SJSA1 (cell line): ENCODE results near the gene LTO1. TPM values are rescaled to one million over a fixed set of nuclear protein-coding genes. Genes with fewer than 3 reads are reported as not detected.

Source experiments
- DNase-seq, 2 experiments: peaks; one replicate each; pipeline ENCODE4 v3.0.0-alpha.2; 2015 to 2020; ENCODE audit warnings: low spot score in 2 of 2, low read depth in 1 of 2
- H3K27ac ChIP-seq: fragments of 250-450 bp; sonication (Bioruptor Pico); 2 replicates; pipeline ENCODE4 v1.5.1; 2020; ENCODE audit warnings: mild to moderate bottlenecking, moderate library complexity
- H3K27me3 ChIP-seq: fragments of 250-450 bp; sonication (Bioruptor Pico); replicated peaks from 2 replicates; pipeline ENCODE4 v1.5.1; 2020; ENCODE audit warnings: mild to moderate bottlenecking, moderate library complexity
- H3K36me3 ChIP-seq: fragments of 250-450 bp; sonication (Bioruptor Pico); 2 replicates; pipeline ENCODE4 v1.5.1; 2020; ENCODE audit warnings: mild to moderate bottlenecking
- H3K4me1 ChIP-seq: fragments of 250-450 bp; sonication (Bioruptor Pico); replicated peaks from 2 replicates; pipeline ENCODE4 v1.6.1; 2021; ENCODE audit warnings: mild to moderate bottlenecking
- H3K4me3 ChIP-seq: fragments of 250-450 bp; sonication (Bioruptor Pico); 2 replicates; pipeline ENCODE4 v1.5.1; 2020; ENCODE audit warnings: mild to moderate bottlenecking
- H3K9me3 ChIP-seq: fragments of 250-450 bp; sonication (Bioruptor Pico); replicated peaks from 2 replicates; pipeline ENCODE4 v1.5.1; 2020; ENCODE audit warnings: mild to moderate bottlenecking
- total RNA-seq: library from RNA; depleted of rRNA; stranded (reverse); fragments of >200 nt; shearing (Covaris generic); gene quantifications from 2 replicates; pipeline ENCODE4 v1.2.3, GENCODE V29; 2014

LTO1 gene
- total RNA-seq, 1 experiment from 2014 or later, result 54.7 TPM

DNA sequence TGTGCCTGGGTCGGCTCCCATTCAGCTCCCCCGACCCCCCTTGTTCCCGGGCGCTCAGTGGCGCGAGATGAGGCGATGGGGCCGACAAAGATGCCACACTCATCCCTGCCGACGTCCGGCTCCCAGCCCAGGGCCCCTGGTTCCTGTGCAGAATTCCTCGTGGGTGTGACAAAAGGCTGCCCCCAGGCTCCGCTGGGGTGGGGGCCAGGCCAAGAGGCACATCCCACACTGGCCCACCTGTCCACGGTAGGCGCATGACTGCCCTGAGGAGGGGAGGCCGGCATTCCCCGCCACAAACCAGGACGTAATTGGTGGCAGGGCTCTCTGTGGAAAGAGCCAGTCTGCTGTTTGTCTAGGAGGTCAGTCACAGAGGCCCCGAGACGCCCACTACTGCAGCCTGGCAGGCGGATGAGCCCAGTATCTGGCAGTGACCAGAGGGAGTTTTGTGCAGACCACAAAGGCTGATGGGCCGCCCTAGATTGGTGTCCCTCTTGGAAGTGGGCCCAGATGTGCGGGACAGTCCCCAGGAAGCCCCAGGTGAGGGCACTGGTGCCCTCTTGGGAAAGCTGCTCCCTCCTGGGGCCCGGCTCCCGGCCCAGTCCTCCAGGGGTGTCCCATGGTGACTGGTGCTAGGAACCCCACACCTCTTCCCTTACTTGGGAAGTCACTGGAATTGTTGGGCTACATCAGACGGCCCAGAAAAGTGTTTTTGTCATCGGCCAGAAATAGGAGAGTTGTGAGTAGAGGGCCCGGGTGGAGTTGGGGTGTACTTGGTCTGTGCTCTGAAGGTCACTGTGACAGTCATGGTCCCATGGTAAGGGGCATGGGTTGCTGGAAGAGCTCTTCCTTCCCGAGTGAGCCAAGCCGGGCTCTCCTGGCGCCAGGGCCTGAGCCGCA, 28.4 kb downstream of the LTO1 start:
- H3K9me3 ChIP-seq, result no peaks in the 10 kb centered on the region
- no peak overlapping the region for H3K4me3 ChIP-seq
- no peak overlapping the region for H3K27ac ChIP-seq
- DNase-seq, result peak in 1 of 2 experiments; percentile 29
- H3K36me3 ChIP-seq, result peaks cover 99% of the 10 kb centered on the region
- H3K4me1 ChIP-seq, result peaks cover 68% of the 10 kb centered on the region
- no peaks in the 10 kb centered on the region for H3K27me3 ChIP-seq

DNA sequence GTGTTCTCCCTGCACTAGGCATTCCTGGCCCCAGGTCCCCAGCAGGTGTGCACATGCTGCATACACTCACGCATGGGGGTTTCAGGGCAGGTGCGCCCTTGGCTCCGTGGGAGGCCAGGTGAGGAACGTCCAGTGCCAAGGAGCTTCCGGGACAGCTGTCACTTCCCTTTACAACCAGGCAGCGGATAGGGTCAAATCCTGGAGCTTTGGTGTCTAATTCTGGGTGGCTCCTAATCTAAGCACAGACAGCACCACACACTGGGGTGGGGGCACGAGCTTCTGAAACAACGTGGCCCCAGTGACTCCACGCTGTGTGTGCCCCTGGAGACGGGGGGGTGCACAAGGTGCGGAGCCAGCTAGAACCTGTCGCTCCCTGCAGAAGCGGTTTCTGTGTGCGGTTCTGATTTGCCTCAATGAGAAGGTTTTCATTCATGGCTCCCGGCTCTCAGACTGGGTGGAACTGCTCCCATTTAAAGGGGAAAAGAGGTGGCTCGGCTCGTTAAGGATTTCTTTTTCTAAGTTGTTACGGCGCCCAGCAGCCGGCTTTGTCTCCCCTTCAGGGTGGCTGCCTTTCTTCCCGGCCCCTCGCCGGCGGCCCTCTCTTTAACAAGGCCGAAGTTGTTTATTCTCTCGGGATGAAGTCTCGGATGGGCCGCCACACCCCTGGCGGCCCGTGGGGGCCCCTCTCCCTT, 29.2 kb downstream of the LTO1 start:
- H3K4me1 ChIP-seq, result peaks cover 71% of the 10 kb centered on the region
- no peak for DNase-seq
- H3K27me3 ChIP-seq, result no peaks in the 10 kb centered on the region
- no peak overlapping the region for H3K27ac ChIP-seq
- H3K4me3 ChIP-seq, result no peak overlapping the region
- H3K36me3 ChIP-seq, result peaks cover 96% of the 10 kb centered on the region
- no peaks in the 10 kb centered on the region for H3K9me3 ChIP-seq

DNA sequence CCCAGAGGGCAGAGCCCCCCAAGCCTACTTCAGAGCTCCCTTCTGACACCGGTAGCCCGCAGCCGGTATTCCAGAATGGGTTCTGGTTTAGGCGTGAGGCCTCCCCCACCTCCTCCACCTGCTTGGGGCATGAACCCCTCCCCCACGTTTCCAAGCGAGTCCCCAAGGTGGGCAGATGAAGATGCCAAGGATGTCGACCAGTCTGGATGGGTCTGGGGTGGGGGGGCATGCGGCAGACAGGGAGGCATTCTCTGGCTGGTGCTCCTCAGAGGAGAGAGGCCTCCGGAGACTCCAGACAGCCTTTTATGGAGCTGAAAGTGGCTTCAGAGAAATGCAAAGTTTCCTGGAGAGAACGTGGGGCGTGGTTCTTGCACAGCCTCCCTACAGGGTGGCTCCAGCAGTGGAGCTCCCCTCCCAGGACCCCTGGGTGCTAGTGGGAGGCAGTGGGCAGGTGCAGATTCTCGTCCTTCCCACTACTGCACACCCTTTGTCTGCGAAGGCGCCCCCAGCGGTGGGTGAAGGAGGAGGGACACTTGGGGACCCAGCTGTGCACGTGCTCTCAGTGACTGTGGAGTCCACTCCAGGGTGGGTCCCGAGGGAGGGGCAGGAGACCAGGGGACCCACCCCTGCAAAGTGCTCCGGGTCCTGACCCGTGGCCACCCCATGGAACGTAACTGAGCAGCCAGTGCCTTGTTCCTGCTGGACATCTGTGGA, 30.0 kb downstream of the LTO1 start:
- no peaks in the 10 kb centered on the region for H3K27me3 ChIP-seq
- H3K9me3 ChIP-seq, result no peaks in the 10 kb centered on the region
- DNase-seq, result peak in 1 of 2 experiments; percentile 24
- peaks cover 88% of the 10 kb centered on the region for H3K36me3 ChIP-seq
- H3K4me3 ChIP-seq, result no peak overlapping the region; the same call in 1 of the 2 replicates
- H3K4me1 ChIP-seq, result peaks cover 78% of the 10 kb centered on the region
- H3K27ac ChIP-seq, result no peak overlapping the region

DNA sequence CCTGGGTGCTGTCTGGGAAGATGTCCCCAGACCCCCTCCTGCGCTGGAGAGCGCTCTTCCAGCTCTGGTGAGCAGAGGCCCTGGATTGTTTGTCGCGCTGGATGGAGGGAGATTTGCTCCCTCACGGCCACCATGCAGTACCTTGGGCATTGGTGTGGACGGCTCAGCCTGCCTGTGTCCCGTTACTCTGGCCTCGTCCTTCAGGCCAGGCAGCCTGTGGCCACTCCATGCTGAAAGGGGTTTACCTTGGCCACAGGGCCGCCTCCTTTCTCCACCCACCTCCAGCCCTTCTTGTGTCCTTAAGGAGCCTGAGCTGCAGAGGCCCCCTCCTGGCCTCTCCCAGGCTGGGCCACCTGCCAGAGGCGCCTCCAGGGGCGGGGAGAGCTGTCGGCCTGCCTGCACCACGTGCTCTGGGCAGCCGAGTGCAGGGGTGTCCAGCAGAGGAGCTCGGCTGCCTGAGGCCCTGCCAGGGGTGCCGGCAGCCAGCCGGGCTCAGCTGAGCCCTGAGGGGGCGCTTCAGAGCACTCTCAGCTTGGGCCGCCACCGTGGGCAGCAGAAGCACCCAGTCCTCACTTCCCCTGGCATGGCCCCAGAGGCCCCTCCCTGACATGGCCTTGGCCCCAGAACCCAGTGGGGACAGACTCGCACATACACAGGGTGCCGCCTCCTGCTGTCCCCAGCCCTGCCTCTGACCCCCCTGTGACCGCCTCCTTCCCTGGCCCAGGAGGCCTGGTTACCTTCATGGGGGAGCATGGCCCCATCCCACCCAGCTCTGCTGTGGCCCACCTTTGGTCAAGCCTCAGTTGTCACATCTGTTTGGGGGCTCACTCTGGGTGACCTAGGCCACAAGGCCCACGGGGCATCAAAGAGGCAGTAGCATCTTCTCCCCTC, 30.8 kb downstream of the LTO1 start:
- H3K36me3 ChIP-seq, result peaks cover 80% of the 10 kb centered on the region
- H3K27ac ChIP-seq, result no peak overlapping the region
- no peaks in the 10 kb centered on the region for H3K27me3 ChIP-seq
- no peaks in the 10 kb centered on the region for H3K9me3 ChIP-seq
- peaks cover 75% of the 10 kb centered on the region for H3K4me1 ChIP-seq
- peak; percentile 61 to 78 for DNase-seq
- H3K4me3 ChIP-seq, result peak overlapping the region; percentile 95

DNA sequence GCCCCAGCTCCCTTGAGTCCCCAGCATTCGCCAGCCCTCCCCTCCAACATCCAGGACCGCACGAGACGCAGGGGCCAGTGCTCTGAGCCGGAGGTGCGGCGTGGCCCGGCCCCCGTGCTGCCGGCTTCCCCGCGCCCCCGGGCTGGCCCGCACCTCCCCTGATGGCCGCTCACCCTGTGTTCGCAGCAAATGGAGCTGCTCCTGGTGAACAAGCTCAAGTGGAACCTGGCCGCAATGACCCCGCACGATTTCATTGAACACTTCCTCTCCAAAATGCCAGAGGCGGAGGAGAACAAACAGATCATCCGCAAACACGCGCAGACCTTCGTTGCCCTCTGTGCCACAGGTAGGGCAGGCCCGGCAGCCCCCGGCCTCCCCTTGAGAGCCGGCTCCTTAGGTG, 31.5 kb downstream of the LTO1 start:
- Histone ChIP-seq H3K9me3 (no peaks in the 10 kb centered on the region), H3K4me3 (peak overlapping the region; percentile 95), H3K4me1 (peaks cover 69% of the 10 kb centered on the region), H3K27ac (no peak overlapping the region), H3K36me3 (peaks cover 73% of the 10 kb centered on the region), H3K27me3 (no peaks in the 10 kb centered on the region)
- DNase-seq, result peak in 1 of 2 experiments; percentile 41

DNA sequence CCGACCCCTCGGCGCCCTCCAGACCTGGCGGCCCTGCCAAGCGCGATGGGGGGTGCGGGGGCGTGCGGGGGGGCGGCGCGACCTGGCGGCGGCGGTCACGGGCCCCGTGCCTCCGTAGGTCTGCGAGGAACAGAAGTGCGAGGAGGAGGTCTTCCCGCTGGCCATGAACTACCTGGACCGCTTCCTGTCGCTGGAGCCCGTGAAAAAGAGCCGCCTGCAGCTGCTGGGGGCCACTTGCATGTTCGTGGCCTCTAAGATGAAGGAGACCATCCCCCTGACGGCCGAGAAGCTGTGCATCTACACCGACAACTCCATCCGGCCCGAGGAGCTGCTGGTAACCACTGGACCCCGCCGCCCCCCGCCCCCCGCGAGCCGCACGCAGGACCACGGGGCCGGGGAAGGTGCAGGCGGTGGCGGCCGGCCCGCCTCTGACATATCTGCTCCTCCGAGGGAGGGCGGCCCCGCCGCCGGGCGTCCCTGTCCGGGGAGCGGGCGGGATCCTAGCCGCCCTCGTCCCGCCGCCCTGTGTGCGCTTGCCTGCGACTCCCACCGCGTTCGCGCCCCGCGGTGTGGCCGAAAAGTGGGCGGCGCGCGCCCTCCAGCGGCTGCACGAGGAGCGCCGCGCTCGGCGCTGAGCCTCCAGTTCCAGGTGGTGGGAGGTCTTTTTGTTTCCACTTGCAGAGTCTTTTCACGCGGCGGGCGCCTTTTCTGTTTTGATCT, 32.1 kb downstream of the LTO1 start:
- H3K27ac ChIP-seq, result peak overlapping the region; percentile 86
- no peaks in the 10 kb centered on the region for H3K27me3 ChIP-seq
- peaks cover 70% of the 10 kb centered on the region for H3K4me1 ChIP-seq
- peaks cover 67% of the 10 kb centered on the region for H3K36me3 ChIP-seq
- H3K9me3 ChIP-seq, result no peaks in the 10 kb centered on the region
- peak overlapping the region; percentile 95 for H3K4me3 ChIP-seq
- peak; percentile 95 to 97 for DNase-seq

DNA sequence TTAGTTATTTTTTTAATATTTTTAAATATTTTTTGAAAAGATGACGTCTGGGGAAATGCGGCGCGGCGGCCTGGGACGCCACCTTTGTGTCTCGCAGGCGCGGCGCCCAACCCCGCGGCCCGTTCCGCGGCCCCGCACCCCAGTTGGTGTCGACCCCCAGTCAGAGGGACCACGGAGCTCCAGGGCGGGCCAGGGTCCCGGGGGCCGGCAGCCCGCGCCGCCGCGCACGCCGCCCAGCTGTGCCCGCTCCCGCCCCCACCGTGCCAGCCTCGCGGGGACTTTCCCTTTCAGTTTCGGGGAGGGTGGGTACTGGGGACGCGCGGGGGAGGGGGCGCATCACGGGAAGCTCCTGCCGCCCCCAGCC, 32.6 kb downstream of the LTO1 start:
- Histone ChIP-seq H3K9me3 (peaks cover 4% of the 10 kb centered on the region; the same call in 1 of the 2 replicates), H3K27ac (peak overlapping the region; percentile 86), H3K4me1 (peaks cover 68% of the 10 kb centered on the region), H3K4me3 (peak overlapping the region; percentile 95), H3K27me3 (no peaks in the 10 kb centered on the region), H3K36me3 (peaks cover 62% of the 10 kb centered on the region)
- DNase-seq, result peak in 1 of 2 experiments; percentile 72

DNA sequence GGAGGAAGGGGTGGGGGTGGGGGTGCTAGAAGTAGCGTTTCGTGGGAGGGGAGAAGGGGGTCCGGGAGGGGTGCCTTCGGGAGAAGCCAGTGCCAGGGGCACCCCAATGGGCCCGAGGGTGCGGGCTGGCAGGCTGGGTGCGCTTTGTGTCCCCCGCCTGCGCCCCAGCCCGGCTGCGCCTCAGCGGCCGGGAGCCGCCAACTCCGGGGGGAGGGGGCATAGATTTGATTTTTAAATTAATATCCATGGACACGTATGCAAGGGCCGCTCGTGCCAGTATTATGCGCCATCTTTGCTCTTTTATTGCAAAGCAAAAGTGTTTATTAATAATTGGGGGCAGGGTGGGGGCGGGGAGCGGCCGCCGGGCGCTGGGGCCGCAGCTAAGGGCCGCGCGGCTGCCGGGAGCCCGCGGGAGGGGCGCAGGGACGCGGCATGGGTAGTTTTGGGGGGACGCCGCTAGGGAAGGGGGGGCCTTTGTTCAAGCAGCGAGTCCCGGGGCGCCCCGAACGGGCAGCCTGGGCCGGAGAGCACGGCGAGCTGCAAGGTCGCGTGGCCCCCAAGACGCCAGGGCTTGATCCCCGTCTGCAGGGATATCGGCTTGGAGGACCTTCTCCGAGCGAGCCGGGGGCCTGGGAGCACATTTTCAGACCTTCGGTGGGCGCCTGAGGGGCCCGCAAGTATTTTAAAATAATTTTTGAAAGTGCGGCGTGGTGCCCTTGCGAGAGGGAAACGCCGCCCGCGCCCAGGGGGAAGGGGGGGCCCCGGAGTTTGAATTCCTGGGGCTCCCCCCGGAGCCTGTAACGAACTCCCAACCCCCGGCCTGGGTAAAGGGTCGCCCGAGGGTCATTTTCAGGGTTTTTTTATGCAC, 33.2 kb downstream of the LTO1 start:
- Histone ChIP-seq H3K9me3 (peaks cover 10% of the 10 kb centered on the region), H3K4me1 (peaks cover 63% of the 10 kb centered on the region), H3K27me3 (no peaks in the 10 kb centered on the region), H3K4me3 (peak overlapping the region; percentile 95), H3K36me3 (peaks cover 56% of the 10 kb centered on the region), H3K27ac (peak overlapping the region; percentile 86)
- peak in 1 of 2 experiments; percentile 64 for DNase-seq

DNA sequence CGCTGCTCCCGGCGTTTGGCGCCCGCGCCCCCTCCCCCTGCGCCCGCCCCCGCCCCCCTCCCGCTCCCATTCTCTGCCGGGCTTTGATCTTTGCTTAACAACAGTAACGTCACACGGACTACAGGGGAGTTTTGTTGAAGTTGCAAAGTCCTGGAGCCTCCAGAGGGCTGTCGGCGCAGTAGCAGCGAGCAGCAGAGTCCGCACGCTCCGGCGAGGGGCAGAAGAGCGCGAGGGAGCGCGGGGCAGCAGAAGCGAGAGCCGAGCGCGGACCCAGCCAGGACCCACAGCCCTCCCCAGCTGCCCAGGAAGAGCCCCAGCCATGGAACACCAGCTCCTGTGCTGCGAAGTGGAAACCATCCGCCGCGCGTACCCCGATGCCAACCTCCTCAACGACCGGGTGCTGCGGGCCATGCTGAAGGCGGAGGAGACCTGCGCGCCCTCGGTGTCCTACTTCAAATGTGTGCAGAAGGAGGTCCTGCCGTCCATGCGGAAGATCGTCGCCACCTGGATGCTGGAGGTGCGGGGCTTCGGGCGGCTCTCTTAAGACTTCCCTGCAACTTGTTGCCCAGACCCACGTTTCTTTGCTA, 34.1 kb downstream of the LTO1 start, which contains the start of gene CCND1:
Gene CCND1, plus strand, starts transcription at position 162 of the 587 bp plus-strand sequence. Its CDS starts 158 bp downstream, at position 320.
- Histone ChIP-seq H3K36me3 (peaks cover 48% of the 10 kb centered on the region), H3K4me3 (peak within 1 kb of the TSS; percentile 95), H3K27ac (peak within 1 kb of the TSS; percentile 86), H3K4me1 (peaks cover 65% of the 10 kb centered on the region), H3K9me3 (peaks cover 13% of the 10 kb centered on the region), H3K27me3 (no peaks in the 10 kb centered on the region)
- DNase-seq, result peak; percentile 98 to 99

DNA sequence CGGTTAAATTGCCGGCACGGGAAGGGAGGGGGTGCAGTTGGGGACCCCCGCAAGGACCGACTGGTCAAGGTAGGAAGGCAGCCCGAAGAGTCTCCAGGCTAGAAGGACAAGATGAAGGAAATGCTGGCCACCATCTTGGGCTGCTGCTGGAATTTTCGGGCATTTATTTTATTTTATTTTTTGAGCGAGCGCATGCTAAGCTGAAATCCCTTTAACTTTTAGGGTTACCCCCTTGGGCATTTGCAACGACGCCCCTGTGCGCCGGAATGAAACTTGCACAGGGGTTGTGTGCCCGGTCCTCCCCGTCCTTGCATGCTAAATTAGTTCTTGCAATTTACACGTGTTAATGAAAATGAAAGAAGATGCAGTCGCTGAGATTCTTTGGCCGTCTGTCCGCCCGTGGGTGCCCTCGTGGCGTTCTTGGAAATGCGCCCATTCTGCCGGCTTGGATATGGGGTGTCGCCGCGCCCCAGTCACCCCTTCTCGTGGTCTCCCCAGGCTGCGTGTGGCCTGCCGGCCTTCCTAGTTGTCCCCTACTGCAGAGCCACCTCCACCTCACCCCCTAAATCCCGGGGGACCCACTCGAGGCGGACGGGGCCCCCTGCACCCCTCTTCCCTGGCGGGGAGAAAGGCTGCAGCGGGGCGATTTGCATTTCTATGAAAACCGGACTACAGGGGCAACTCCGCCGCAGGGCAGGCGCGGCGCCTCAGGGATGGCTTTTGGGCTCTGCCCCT, 34.7 kb downstream of the LTO1 start:
- peaks cover 13% of the 10 kb centered on the region for H3K9me3 ChIP-seq
- peaks cover 60% of the 10 kb centered on the region for H3K4me1 ChIP-seq
- H3K27me3 ChIP-seq, result no peaks in the 10 kb centered on the region
- peaks cover 41% of the 10 kb centered on the region for H3K36me3 ChIP-seq
- H3K27ac ChIP-seq, result peak overlapping the region; percentile 67
- H3K4me3 ChIP-seq, result peak overlapping the region; percentile 95
- peak in 1 of 2 experiments; percentile 87 for DNase-seq

DNA sequence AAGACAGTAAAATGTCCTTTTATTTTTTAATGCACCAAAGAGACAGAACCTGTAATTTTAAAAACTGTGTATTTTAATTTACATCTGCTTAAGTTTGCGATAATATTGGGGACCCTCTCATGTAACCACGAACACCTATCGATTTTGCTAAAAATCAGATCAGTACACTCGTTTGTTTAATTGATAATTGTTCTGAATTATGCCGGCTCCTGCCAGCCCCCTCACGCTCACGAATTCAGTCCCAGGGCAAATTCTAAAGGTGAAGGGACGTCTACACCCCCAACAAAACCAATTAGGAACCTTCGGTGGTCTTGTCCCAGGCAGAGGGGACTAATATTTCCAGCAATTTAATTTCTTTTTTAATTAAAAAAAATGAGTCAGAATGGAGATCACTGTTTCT, 35.3 kb downstream of the LTO1 start:
- H3K9me3 ChIP-seq, result peaks cover 13% of the 10 kb centered on the region
- H3K4me1 ChIP-seq, result peaks cover 54% of the 10 kb centered on the region
- H3K27me3 ChIP-seq, result no peaks in the 10 kb centered on the region
- H3K27ac ChIP-seq, result peak overlapping the region; percentile 67
- DNase-seq, result no peak
- H3K36me3 ChIP-seq, result peaks cover 35% of the 10 kb centered on the region
- H3K4me3 ChIP-seq, result peak overlapping the region; percentile 95
